Astrocyte (in vitro differentiated cells and primary cell): Measurements from ENCODE around the gene ZBTB17. TPM values are rescaled to one million over a fixed set of nuclear protein-coding genes. Genes with fewer than 3 reads are reported as not detected.

Source experiments
- DNase-seq: peaks from one replicate; pipeline ENCODE4 v3.0.0-alpha.2; 2010; ENCODE audit warnings: low read depth
- FAIRE-seq: peaks from 2 replicates; lab custom pipeline; 2011; peaks lifted over from hg19 to GRCh38; lab: Jason Lieb, UNC
- H2AFZ ChIP-seq: 2 replicates; pipeline ENCODE4 v1.6.0; 2012; ENCODE audit warnings: low read depth, low read length, inconsistent platforms
- H3K27ac ChIP-seq: 2 replicates; pipeline ENCODE4 v1.5.1; 2011; ENCODE audit warnings: low read depth, low read length, inconsistent platforms
- H3K27me3 ChIP-seq: 2 replicates; pipeline ENCODE4 v1.6.0; 2011; ENCODE audit warnings: low read length, inconsistent platforms; ENCODE audit not compliant: insufficient read depth
- H3K36me3 ChIP-seq: 2 replicates; pipeline ENCODE4 v1.5.1; 2011; ENCODE audit warnings: low read length, inconsistent platforms; ENCODE audit not compliant: insufficient read depth
- H3K4me1 ChIP-seq: 2 replicates; pipeline ENCODE4 v1.5.1; 2011; ENCODE audit warnings: low read length, inconsistent platforms; ENCODE audit not compliant: insufficient read depth
- H3K4me2 ChIP-seq: 2 replicates; pipeline ENCODE4 v1.6.0; 2012; ENCODE audit warnings: low read length, inconsistent platforms
- H3K4me3 ChIP-seq: 2 replicates; pipeline ENCODE4 v1.5.1; 2011; ENCODE audit warnings: low read depth, mild to moderate bottlenecking, low read length, inconsistent platforms; ENCODE audit not compliant: insufficient read depth
- H3K79me2 ChIP-seq: 2 replicates; pipeline ENCODE4 v1.6.0; 2012; ENCODE audit warnings: mild to moderate bottlenecking, low read length, inconsistent platforms; ENCODE audit not compliant: insufficient read depth
- H3K9ac ChIP-seq: 2 replicates; pipeline ENCODE4 v1.6.0; 2012; ENCODE audit warnings: mild to moderate bottlenecking, low read length, inconsistent platforms
- H3K9me3 ChIP-seq: 2 replicates; pipeline ENCODE4 v1.5.1; 2012; ENCODE audit warnings: low read depth, mild to moderate bottlenecking, low read length, inconsistent platforms; ENCODE audit not compliant: insufficient read depth
- H4K20me1 ChIP-seq: 2 replicates; pipeline ENCODE4 v1.6.0; 2012; ENCODE audit warnings: low read length, inconsistent platforms; ENCODE audit not compliant: insufficient read depth
- H3K27ac Mint-ChIP-seq: one replicate; pipeline ENCODE4 v1.8.0; 2021; ENCODE audit warnings: mild to moderate bottlenecking, mixed read lengths; ENCODE audit not compliant: unreplicated experiment
- H3K27me3 Mint-ChIP-seq: one replicate; pipeline ENCODE4 v1.8.0; 2021; ENCODE audit warnings: low read depth, mixed read lengths; ENCODE audit not compliant: unreplicated experiment
- H3K36me3 Mint-ChIP-seq: one replicate; pipeline ENCODE4 v1.8.0; 2021; ENCODE audit warnings: low read depth, mixed read lengths; ENCODE audit not compliant: unreplicated experiment
- H3K4me1 Mint-ChIP-seq: one replicate; pipeline ENCODE4 v1.8.0; 2021; ENCODE audit warnings: low read depth, mixed read lengths; ENCODE audit not compliant: unreplicated experiment
- H3K4me3 Mint-ChIP-seq: one replicate; pipeline ENCODE4 v1.8.0; 2021; ENCODE audit warnings: mild to moderate bottlenecking, moderate library complexity, mixed read lengths; ENCODE audit not compliant: unreplicated experiment
- H3K9me3 Mint-ChIP-seq: one replicate; pipeline ENCODE4 v1.8.0; 2021; ENCODE audit warnings: mild to moderate bottlenecking, mixed read lengths; ENCODE audit not compliant: unreplicated experiment
- EZH2 ChIP-seq: IDR thresholded peaks from 2 replicates; pipeline ENCODE4 v1.6.1; 2012; ENCODE audit warnings: mild to moderate bottlenecking, low read length, inconsistent platforms; ENCODE audit not compliant: insufficient read depth
- total RNA-seq: library from RNA; stranded (reverse); gene quantifications from 2 replicates; pipeline ENCODE4 v1.2.1, GENCODE V29; 2021
- TF ChIP-seq, protein P1 (sequence below): IDR thresholded peaks from 2 replicates; pipeline ENCODE4 v1.5.1; 2011; ENCODE audit warnings: low read depth, mild to moderate bottlenecking, inconsistent platforms, low read length, moderate library complexity; ENCODE audit not compliant: insufficient read depth

Gene ZBTB17
- total RNA-seq, 1 donor from 2014 or later, result 28.1 TPM

DNA sequence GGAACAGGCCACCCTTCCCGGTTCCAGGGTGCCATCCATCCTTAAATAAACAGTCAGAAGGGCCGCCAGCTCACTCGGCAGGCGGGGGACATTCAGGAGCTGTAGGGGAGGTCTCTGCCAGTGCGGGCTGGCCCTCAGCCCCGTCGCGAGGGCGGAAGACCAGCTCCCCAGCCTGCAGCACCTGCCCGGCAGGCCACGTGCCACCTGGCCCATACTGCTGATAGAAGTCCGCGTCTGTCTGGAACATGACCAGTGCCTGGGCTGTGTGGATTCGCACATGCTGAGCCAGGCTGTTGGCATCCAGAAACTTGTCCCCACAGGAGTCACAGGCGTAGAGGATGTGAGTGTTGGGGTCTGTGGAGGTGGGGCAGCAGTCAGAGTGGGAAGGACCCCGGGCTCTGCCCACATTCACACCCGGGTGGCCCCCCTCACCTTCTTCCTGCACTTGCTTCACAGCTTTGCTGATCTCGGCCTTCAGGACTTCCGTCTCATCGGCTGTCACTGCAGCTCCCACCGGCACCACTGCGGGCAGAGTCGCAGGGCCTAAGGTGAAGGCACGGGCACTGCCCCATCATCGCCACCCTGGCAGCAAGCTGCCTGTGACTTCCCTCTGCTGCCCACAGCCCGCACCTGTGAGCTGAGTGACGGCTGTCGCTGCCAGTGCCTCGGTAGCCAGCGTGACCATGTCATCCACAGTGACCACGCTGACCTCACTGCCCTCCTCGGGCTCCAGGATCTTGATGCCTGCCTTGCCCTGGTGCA lies 33.8 kb downstream of the ZBTB17 start:
- Mint-ChIP-seq H3K4me1 (peaks cover 6% of the 10 kb centered on the region), H3K36me3 (peaks cover 16% of the 10 kb centered on the region), H3K27me3 (no peaks in the 10 kb centered on the region), H3K4me3 (no peak overlapping the region), H3K27ac (no peak overlapping the region), H3K9me3 (peaks cover 2% of the 10 kb centered on the region)
- H3K4me2 ChIP-seq, result no peak overlapping the region
- H3K27me3 ChIP-seq, result no peaks in the 10 kb centered on the region
- H3K27ac ChIP-seq, result no peak overlapping the region
- peaks cover 43% of the 10 kb centered on the region for H4K20me1 ChIP-seq
- no peak overlapping the region for H2AFZ ChIP-seq
- no peak overlapping the region for H3K4me3 ChIP-seq
- peaks cover 31% of the 10 kb centered on the region for H3K79me2 ChIP-seq
- H3K36me3 ChIP-seq, result peaks cover 33% of the 10 kb centered on the region
- DNase-seq, result no peak
- no peak for TF ChIP-seq EZH2
- TF ChIP-seq, protein P1, sequence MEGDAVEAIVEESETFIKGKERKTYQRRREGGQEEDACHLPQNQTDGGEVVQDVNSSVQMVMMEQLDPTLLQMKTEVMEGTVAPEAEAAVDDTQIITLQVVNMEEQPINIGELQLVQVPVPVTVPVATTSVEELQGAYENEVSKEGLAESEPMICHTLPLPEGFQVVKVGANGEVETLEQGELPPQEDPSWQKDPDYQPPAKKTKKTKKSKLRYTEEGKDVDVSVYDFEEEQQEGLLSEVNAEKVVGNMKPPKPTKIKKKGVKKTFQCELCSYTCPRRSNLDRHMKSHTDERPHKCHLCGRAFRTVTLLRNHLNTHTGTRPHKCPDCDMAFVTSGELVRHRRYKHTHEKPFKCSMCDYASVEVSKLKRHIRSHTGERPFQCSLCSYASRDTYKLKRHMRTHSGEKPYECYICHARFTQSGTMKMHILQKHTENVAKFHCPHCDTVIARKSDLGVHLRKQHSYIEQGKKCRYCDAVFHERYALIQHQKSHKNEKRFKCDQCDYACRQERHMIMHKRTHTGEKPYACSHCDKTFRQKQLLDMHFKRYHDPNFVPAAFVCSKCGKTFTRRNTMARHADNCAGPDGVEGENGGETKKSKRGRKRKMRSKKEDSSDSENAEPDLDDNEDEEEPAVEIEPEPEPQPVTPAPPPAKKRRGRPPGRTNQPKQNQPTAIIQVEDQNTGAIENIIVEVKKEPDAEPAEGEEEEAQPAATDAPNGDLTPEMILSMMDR, result no peak
- FAIRE-seq, result no peak
- no peaks in the 10 kb centered on the region for H3K9me3 ChIP-seq
- no peak overlapping the region for H3K9ac ChIP-seq
- peaks cover 18% of the 10 kb centered on the region for H3K4me1 ChIP-seq

DNA sequence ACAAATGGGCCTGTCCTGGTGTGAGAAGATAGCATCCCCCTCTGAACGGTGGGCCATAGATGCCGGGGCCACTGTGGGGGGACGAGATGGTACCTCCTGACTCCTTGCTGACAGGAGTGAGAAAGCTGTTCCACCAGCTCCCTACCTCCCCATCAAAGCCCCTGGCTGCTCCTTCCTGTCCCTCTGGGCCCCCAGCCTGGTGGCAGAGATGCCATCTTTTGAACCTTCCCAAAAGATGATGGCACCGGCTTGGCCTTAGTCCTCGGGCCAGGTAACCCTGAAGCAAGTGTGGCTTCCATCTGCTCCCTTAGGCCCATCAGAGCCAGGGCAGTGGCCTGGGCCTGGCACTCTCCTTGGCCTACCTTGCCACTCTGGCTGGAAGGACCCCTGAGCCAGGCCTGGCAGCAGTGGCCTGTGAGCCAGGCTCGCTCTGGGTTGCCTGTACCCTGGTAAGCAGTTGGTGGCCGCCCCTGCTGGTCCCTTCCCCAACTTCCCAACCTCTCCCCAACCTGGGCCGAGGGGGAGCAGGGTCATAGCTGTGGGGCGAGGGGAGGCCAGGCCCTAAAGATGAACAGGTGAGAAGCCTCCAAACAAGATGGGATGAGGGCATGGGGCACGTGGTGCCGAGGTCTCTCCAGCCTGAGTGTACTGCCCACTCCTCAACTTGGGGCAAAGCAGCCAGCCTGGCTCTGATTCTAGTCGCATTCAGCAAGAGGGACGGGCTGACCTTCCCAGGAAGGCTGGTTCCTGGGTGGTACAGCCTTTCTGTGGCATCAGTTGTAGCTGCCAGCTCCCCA lies 34.7 kb downstream of the ZBTB17 start:
- H3K79me2 ChIP-seq, result peaks cover 23% of the 10 kb centered on the region
- H3K9ac ChIP-seq, result no peak overlapping the region
- no peak overlapping the region for H3K27ac ChIP-seq
- H3K4me3 ChIP-seq, result no peak overlapping the region
- Mint-ChIP-seq H3K27ac (no peak overlapping the region), H3K4me3 (no peak overlapping the region), H3K4me1 (peaks cover 6% of the 10 kb centered on the region), H3K27me3 (no peaks in the 10 kb centered on the region), H3K36me3 (peaks cover 13% of the 10 kb centered on the region), H3K9me3 (peaks cover 2% of the 10 kb centered on the region)
- H3K4me1 ChIP-seq, result peaks cover 19% of the 10 kb centered on the region
- H3K36me3 ChIP-seq, result peaks cover 28% of the 10 kb centered on the region
- H3K9me3 ChIP-seq, result no peaks in the 10 kb centered on the region
- H3K4me2 ChIP-seq, result no peak overlapping the region
- H3K27me3 ChIP-seq, result no peaks in the 10 kb centered on the region
- DNase-seq (no peak), FAIRE-seq (no peak)
- no peak for TF ChIP-seq EZH2
- TF ChIP-seq, protein P1, result no peak
- peaks cover 35% of the 10 kb centered on the region for H4K20me1 ChIP-seq
- H2AFZ ChIP-seq, result no peak overlapping the region
